ENCODE data around the gene CALCOCO1.

Gene CALCOCO1

DNA sequence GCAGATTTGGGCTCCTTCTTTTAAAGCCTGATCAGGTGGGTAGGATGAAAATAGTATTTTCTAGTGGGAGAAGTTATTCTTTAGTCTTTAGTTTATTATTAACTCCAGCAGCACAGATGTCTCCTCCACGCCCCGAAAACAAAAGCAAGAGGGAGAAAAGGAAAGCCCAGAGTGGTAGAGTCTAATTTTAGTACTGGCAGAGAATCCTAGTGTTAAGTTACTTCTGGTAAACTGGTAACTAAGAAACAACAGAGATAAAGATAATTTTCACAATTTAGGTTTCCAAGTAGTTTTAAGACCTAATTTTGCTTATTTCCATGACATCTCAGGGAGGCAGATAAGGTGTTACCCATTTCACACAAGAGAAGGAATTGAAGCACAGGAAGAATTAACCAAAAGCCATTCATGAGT lies 67.7 kb downstream of the CALCOCO1 start:
- DNase-seq, result no peak

DNA sequence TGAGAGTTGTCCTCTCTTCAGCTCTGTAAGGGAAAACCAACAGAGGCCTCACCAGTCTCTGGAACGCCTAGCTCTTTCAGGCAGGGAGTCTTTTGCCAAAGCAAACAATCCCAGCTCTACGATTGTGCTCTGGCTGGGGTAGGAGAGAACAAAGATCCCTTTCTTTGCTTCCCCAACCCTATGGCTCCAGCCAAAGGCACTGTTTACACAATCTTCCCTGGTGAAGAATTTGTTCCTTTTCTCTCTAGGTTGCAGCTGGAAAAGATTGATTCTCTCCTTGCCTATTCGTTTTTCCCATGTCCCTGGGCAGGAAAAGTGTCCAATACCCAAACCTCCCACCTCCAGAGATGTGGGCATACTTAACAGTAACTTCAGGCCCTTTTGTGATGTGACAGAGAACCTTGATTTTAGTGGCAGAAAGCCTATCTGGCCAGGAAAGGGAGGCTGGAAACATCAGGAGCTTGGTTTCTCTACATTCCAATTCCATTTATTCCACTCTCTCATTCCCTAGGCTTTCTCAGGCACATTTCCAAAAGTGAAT lies 68.2 kb downstream of the CALCOCO1 start:
- no peak for DNase-seq

Data from cortex of kidney (tissue), 1 donor.